Naive thymus-derived CD8-positive, alpha-beta T cell (primary cell): ENCODE measurements around the gene LRFN2. TPM values are rescaled to one million over a fixed set of nuclear protein-coding genes. Genes with fewer than 3 reads are reported as not detected.

Source experiments
- ATAC-seq, 2 donors: fragments of 150-1000 bp; cut with Tn5 transposase in 1 of 2; sonication (Bioruptor Pico), chemical (Tn5 transposase) in 1 of 2; 1 replicate in 1 of 2; 2 replicates in 1 of 2; pipeline ENCODE4 v1.10.0; 2021; ENCODE audit warnings: mild to moderate bottlenecking in 2 of 2, moderate library complexity in 2 of 2
- POLR2A ChIA-PET: fragments of 350-600 bp; sonication (Branson Sonifier 250); formaldehyde crosslinking; loops from one replicate; lab custom pipeline; 2021; ENCODE audit warnings: antibody characterized with exemption; lab: Charles Lee
- DNase-seq, 10 donors: peaks; one replicate each; pipeline versions ENCODE4 v3.0.0 to v3.0.0-alpha.2; 2020 to 2022
- H3K27ac Mint-ChIP-seq, 10 donors: one replicate each; pipeline ENCODE4 v1.8.0; 2020 to 2022; ENCODE audit warnings: mild to moderate bottlenecking in 10 of 10, mixed read lengths in 10 of 10, moderate library complexity in 4 of 10, inconsistent platforms in 1 of 10
- H3K27me3 Mint-ChIP-seq, 5 donors: one replicate each; pipeline ENCODE4 v1.8.0; 2021 to 2022; ENCODE audit warnings: mixed read lengths in 5 of 5
- H3K36me3 Mint-ChIP-seq, 3 donors: one replicate each; pipeline ENCODE4 v1.8.0; 2020 to 2022; ENCODE audit warnings: mixed read lengths in 3 of 3, mild to moderate bottlenecking in 2 of 3, inconsistent platforms in 1 of 3
- H3K4me1 Mint-ChIP-seq, 4 donors: one replicate each; pipeline ENCODE4 v1.8.0; 2021 to 2022; ENCODE audit warnings: mixed read lengths in 4 of 4
- H3K4me3 Mint-ChIP-seq, 10 donors: one replicate each; pipeline ENCODE4 v1.8.0; 2020 to 2022; ENCODE audit warnings: mild to moderate bottlenecking in 10 of 10, mixed read lengths in 10 of 10, moderate library complexity in 6 of 10, inconsistent platforms in 1 of 10
- H3K9me3 Mint-ChIP-seq, 9 donors: one replicate each; pipeline ENCODE4 v1.8.0; 2020 to 2022; ENCODE audit warnings: mixed read lengths in 9 of 9, mild to moderate bottlenecking in 3 of 9, inconsistent platforms in 1 of 9, moderate library complexity in 1 of 9
- polyA plus RNA-seq, 3 donors: library from polyadenylated mRNA; unstranded; fragments of 300-500 nt; fragmentation: Illumina TruSeq; gene quantifications; one replicate each; pipeline ENCODE4 v1.2.3, GENCODE V29; 2021
- total RNA-seq, 8 experiments: library from RNA in 2 of 8; stranded (reverse) in 2 of 8; gene quantifications; one replicate each; pipeline ENCODE4 v1.2.3 and lab custom pipeline; 2021 to 2026

LRFN2 gene
- total and polyA plus RNA-seq, 5 experiments from 2014 or later, result 0.09 to 0.25 TPM; not detected in 3

DNA sequence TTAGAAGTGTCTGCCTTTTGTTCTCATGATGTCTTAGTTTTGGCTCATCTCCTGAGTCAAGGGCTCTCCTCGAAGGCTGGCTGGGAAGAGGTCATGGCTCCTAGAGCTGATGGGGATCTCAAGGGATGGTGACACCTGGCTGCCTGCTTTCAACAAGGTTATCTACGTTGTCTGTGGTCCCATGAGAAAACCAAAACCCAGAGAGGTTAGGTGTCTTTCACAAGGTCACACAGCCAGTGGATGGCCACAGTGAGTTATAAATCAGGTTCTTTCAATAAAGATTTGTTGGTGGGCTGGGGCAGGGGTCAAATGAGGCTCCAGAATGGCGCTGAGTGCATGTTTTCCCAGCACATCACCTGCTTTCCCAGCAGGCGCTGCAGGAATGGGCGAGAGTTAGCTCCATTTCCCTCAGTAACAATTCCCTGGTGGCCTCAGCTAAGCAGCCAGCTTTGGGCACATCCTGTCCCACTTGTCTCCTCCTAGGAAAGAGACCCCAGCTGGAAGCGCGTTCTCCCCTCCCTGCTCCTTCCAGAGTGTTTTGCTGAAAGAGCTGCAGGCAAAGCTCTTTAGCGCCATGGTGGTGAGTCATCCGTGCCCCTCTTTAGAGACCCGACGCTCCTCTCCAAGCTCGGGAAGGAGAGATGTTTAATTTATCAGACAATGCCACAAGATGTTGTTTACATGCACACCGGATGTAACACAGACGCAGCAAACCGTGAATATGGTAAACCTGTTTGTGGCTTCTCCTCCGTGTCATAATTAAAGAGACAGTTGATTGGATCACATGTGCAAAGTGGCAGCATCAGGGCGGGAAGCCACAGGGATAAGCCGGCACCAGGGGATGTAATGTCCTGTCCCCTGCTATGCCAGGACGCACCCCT, 109.7 kb downstream of the LRFN2 start:
- peak in 1 of 2 donors; percentile 42 for ATAC-seq
- peaks cover 0 to 23% (median 4%) of the 10 kb centered on the region in 5 donors for H3K27me3 Mint-ChIP-seq
- H3K27ac Mint-ChIP-seq, result peak overlapping the region in 5 of 10 donors; percentile 38 to 87 (median 47)
- H3K9me3 Mint-ChIP-seq, result peaks cover 0 to 2% (median 0%) of the 10 kb centered on the region in 9 donors
- POLR2A ChIA-PET, result no interaction called here
- no peaks in the 10 kb centered on the region for H3K36me3 Mint-ChIP-seq
- peak overlapping the region in 1 of 10 donors; percentile 70 for H3K4me3 Mint-ChIP-seq
- H3K4me1 Mint-ChIP-seq, result peaks cover 0 to 14% (median 6%) of the 10 kb centered on the region in 4 donors
- peak in 5 of 10 donors; percentile 2 to 58 (median 10) for DNase-seq

DNA sequence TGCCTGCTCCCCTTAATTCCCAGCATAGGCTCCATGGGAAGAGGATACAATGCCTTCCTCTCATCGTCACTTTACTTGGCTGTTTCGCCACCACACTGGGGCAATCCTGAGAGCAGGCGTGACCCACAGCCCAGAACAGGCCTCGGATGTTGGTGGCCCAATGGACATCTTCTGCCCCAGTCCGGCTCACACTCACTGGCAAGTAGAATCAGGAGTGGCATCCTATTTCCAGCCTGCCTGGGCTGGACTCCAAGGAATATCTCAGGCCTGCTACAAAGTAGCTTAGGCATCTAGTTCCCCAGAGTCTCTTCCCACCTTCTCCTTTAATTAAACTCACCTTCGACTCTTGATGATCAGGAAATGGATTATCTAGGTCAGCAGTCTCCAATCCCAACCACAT, 110.5 kb downstream of the LRFN2 start:
- Mint-ChIP-seq H3K27me3 (peaks cover 0 to 24% (median 4%) of the 10 kb centered on the region in 5 donors), H3K9me3 (peaks cover 0 to 2% (median 0%) of the 10 kb centered on the region in 9 donors), H3K4me1 (peaks cover 0 to 14% (median 6%) of the 10 kb centered on the region in 4 donors), H3K27ac (peak overlapping the region in 2 of 10 donors; percentile 32 to 87), H3K4me3 (no peak overlapping the region), H3K36me3 (no peaks in the 10 kb centered on the region)
- DNase-seq (no peak), ATAC-seq (no peak)
- POLR2A ChIA-PET, result no interaction called here

DNA sequence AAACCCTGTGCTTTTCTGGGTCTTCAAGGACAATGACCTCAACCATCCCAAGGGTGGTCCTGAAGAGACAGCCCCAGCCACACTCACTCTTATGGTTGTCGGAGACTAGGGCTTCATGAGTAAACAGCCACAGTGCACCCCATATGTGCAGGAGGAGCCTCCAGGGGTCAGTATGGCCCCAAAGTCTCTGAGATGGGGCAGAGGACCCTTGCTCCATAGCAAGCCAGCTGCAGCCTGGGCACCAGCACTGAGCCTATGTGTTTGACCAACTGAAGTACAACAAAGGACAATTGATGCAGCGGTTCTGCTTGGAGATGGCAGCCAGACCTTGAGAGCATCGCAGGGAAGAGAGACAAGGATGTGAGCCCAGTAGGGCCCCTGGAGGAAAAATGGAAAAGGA, 112.2 kb downstream of the LRFN2 start:
- peaks cover 0 to 14% (median 6%) of the 10 kb centered on the region in 4 donors for H3K4me1 Mint-ChIP-seq

DNA sequence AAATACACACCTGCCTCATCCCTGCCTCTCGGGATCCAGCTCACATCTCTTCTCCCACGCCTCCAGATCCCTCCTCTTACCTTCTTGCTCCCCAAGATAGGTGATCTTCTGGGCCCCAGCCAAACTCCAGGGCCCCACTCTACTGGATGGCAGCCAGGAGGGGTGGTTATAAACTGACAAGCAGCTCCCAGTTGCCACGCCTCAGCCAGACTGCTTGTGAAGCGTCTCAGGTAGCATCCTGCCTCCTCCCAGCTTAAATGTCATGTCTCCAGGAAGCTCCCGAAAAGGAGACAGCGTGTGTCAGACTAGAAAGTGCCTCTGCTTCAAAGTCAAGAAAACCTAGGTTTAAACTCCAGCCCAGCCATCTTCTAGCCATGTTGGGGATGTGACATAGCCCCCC, 114.1 kb downstream of the LRFN2 start:
- H3K9me3 Mint-ChIP-seq, result peaks cover 0 to 2% (median 0%) of the 10 kb centered on the region in 9 donors
- DNase-seq, result no peak
- H3K36me3 Mint-ChIP-seq, result no peaks in the 10 kb centered on the region
- no peak overlapping the region for H3K4me3 Mint-ChIP-seq
- POLR2A ChIA-PET, result no interaction called here
- peaks cover 0 to 11% (median 3%) of the 10 kb centered on the region in 4 donors for H3K4me1 Mint-ChIP-seq
- H3K27me3 Mint-ChIP-seq, result peaks cover 0 to 19% (median 6%) of the 10 kb centered on the region in 5 donors
- no peak for ATAC-seq
- H3K27ac Mint-ChIP-seq, result peak overlapping the region in 1 of 10 donors; percentile 25

More for the DNA sequence above, 112.2 kb downstream of the LRFN2 start:
- H3K27me3 Mint-ChIP-seq, result peaks cover 0 to 24% (median 6%) of the 10 kb centered on the region in 5 donors
- H3K27ac Mint-ChIP-seq, result peak overlapping the region in 1 of 10 donors; percentile 22
- peaks cover 0 to 2% (median 0%) of the 10 kb centered on the region in 9 donors for H3K9me3 Mint-ChIP-seq
- ATAC-seq (no peak), DNase-seq (no peak)
- H3K36me3 Mint-ChIP-seq, result no peaks in the 10 kb centered on the region
- H3K4me3 Mint-ChIP-seq, result no peak overlapping the region
- POLR2A ChIA-PET, result no interaction called here

DNA sequence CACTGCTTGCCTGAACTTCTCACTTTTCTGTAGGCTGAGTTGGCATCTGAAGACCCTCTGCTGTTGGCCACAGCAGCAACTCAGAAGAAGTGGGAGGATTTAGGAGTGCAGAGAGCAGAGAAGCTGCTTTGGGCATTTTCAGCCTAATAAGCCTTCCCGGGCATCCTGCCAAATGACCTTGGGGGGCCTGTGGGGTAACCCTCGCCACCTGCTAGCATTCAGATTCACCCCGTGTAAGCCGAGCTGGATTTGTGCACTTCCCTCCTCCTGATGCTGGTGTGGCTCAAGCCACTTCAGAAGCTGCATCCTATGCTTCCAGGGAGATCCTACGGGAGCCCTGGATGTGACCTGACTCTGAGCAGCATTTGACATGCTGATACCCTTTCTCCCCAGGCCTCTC, 114.8 kb downstream of the LRFN2 start:
- peaks cover 0 to 2% (median 0%) of the 10 kb centered on the region in 9 donors for H3K9me3 Mint-ChIP-seq
- H3K4me1 Mint-ChIP-seq, result peaks cover 0 to 5% (median 0%) of the 10 kb centered on the region in 4 donors
- DNase-seq, result no peak
- POLR2A ChIA-PET, result no interaction called here
- no peak overlapping the region for H3K4me3 Mint-ChIP-seq
- H3K27me3 Mint-ChIP-seq, result peaks cover 0 to 12% (median 6%) of the 10 kb centered on the region in 5 donors
- no peak for ATAC-seq
- no peaks in the 10 kb centered on the region for H3K36me3 Mint-ChIP-seq
- no peak overlapping the region for H3K27ac Mint-ChIP-seq

DNA sequence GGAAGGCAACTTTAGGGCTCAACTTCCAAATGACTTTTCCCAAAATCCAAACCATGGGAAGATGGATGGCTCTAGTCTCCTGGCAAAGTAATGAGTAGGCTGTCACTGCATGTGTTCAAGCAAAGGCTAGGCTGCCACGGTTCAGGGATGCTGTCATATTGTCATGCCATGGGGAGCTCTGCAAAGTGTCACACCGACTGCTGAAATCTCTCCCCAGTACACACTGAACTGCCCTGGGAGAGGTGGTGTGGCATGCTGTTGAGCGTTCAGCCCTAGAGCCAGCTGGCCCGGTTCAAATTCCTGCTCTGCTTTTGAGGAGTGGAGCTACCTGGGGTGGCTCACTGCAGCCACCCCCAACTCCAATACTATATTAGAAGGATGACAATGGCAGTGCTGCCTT, 115.9 kb downstream of the LRFN2 start:
- no peaks in the 10 kb centered on the region for H3K4me1 Mint-ChIP-seq
- H3K27me3 Mint-ChIP-seq, result peaks cover 0 to 13% (median 6%) of the 10 kb centered on the region in 5 donors
- POLR2A ChIA-PET, result no interaction called here
- no peak for DNase-seq
- no peak overlapping the region for H3K4me3 Mint-ChIP-seq
- no peak overlapping the region for H3K27ac Mint-ChIP-seq
- H3K9me3 Mint-ChIP-seq, result no peaks in the 10 kb centered on the region
- no peak for ATAC-seq
- no peaks in the 10 kb centered on the region for H3K36me3 Mint-ChIP-seq

DNA sequence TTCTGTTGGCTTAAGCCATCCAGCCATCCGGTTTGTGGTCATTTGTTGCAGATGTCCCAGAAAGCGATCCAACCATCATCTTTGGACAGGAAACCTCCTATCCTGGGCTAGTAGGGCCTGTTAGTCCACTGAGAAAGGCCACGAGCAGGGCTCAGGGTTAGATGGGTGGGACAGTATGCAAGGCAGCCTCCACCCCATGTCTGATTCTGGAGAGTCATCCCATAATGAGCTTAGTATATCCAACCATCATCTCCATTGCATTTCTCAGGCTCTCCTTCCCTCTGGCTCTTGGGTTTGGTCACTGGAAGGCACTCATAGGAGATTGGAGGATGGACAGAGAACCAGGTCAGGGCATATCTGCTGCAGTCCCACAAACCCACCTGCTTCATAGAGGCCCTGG, 117.8 kb downstream of the LRFN2 start:
- Mint-ChIP-seq H3K9me3 (peaks cover 0 to 3% (median 0%) of the 10 kb centered on the region in 9 donors), H3K4me1 (no peaks in the 10 kb centered on the region), H3K27me3 (peaks cover 0 to 17% (median 6%) of the 10 kb centered on the region in 5 donors), H3K27ac (no peak overlapping the region), H3K36me3 (no peaks in the 10 kb centered on the region), H3K4me3 (no peak overlapping the region)
- POLR2A ChIA-PET, result no interaction called here
- no peak for DNase-seq
- ATAC-seq, result no peak

DNA sequence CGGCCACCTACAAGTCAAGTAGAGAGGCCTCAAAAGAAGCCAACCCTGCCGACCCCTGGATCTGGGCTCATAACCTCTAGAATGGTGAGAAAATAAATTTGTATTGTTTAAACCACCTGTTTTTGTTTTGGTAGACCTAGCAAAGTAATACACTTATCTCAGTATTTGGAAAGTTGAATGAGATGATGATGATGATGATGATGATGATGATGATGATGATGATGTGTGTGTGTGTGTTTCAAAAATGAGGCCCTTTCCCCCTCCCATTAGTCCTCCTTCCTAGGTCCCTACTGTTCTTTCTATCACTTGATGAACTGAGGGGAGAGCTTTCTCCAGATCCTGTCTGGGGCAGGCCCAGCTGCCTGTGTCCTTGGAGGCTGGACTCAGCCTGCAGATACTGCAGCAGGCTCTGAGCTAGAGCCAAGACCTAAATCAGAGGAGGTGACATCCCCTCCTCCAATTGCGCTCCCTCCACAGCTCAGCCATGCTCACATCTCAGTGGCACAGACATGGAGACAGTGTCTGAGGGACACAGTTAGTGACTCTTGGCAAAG, 120.1 kb downstream of the LRFN2 start:
- POLR2A ChIA-PET, result no interaction called here
- Mint-ChIP-seq H3K9me3 (peaks cover 0 to 3% (median 0%) of the 10 kb centered on the region in 9 donors), H3K4me1 (no peaks in the 10 kb centered on the region), H3K27ac (no peak overlapping the region), H3K36me3 (no peaks in the 10 kb centered on the region), H3K27me3 (peaks cover 0 to 11% (median 5%) of the 10 kb centered on the region in 5 donors), H3K4me3 (no peak overlapping the region)
- DNase-seq (no peak), ATAC-seq (no peak)

DNA sequence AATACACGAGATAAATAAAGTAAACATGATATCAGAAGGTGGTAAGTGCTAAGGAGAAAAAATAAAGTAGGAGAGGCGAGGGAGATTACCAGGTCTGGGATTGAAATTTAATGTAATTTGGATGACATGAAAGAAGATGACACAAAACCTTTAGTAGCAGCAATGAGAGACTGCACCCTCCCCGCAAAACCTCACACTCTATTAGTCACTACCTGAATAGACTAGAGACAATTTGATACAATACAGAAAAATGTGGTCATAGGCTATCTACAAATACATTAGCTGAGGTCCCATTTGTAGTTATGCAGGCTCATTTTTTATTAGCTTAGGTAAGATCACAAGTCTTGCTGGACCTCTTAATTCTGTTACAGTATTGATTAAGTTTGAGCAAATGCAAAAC, 125.5 kb downstream of the LRFN2 start:
- no peak for DNase-seq
- Mint-ChIP-seq H3K27me3 (peaks cover 0 to 4% (median 2%) of the 10 kb centered on the region in 5 donors), H3K27ac (no peak overlapping the region), H3K9me3 (peaks cover 0 to 3% (median 0%) of the 10 kb centered on the region in 9 donors), H3K36me3 (no peaks in the 10 kb centered on the region), H3K4me3 (no peak overlapping the region), H3K4me1 (no peaks in the 10 kb centered on the region)
- POLR2A ChIA-PET, result no interaction called here
- ATAC-seq, result no peak

DNA sequence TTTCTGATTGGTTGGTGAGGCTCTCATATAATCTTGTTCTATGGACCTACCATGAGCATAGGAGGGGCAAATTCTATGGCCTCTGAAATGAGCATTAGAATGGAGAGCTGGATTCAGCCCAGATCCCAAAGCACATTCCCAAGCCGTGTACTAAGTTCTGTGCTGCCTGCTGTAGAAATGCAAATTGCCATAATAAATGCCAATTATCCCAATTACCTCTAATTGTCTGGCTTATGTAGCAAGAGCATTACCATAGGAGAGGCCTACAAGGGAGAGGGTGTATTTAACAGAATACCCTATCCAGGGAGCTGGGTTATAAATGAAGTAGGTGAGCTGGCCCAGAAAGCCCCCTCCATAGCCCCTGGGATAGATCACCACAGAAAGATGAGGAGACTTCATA, 126.8 kb downstream of the LRFN2 start:
- POLR2A ChIA-PET, result no interaction called here
- H3K4me3 Mint-ChIP-seq, result no peak overlapping the region
- H3K36me3 Mint-ChIP-seq, result no peaks in the 10 kb centered on the region
- H3K27ac Mint-ChIP-seq, result no peak overlapping the region
- H3K9me3 Mint-ChIP-seq, result no peaks in the 10 kb centered on the region
- no peak for ATAC-seq
- DNase-seq, result no peak
- H3K27me3 Mint-ChIP-seq, result peaks cover 0 to 4% (median 3%) of the 10 kb centered on the region in 5 donors
- H3K4me1 Mint-ChIP-seq, result peaks cover 0 to 2% (median 0%) of the 10 kb centered on the region in 4 donors

DNA sequence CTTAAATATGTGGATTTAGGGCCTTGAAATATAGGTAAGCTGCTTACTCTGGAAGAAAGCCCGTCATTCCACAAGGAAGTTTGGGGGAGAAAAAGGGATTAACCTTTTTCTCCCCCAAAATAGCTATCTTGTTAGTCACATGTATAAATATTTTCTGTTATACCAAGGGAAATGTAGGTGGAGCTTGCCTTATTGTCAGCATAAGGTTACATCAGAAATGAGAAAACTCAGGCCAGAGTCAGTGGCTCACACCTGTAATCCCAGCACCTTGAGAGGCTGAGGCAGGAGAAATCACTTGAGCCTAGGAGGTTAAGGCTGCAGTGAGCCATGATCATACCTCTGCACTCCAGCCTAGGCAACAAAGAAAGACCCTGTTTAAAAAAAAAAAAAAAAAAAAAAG, 129.9 kb downstream of the LRFN2 start:
- POLR2A ChIA-PET, result no interaction called here
- DNase-seq, result no peak

DNA sequence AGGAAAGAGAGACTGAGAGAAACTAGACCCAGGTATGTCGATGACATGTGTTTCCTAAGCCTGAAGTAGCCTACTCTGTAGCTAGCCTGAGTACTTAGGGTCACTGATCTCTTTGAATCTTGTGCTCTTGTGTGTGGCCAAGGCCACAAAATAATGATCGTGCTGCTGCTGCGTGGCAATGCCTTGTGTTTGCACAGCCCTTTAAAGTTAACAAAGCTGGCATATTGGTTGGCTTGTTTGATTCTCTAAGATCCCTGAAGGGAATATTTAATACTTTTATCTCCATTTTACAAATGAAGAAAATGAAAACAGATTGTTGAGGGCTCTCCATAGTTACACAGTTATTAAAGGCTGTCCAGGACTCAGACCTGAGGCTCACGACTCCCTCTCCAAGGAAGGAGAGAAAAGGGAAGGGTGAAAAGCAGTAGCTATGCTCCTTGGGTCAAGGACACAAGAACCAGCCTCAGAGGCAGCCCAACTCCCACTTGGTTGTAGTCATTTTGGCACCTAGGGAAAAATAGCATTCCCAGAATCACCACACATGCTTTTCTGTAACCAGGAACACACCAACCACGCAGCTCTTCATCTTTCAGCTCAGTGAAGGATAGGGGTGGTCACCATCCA, 130.7 kb downstream of the LRFN2 start:
- Mint-ChIP-seq H3K4me3 (peak overlapping the region in 1 of 10 donors; percentile 26), H3K36me3 (no peaks in the 10 kb centered on the region), H3K27me3 (peaks cover 0 to 8% (median 3%) of the 10 kb centered on the region in 5 donors), H3K9me3 (no peaks in the 10 kb centered on the region), H3K27ac (peak overlapping the region in 1 of 10 donors; percentile 70), H3K4me1 (peaks cover 0 to 2% (median 0%) of the 10 kb centered on the region in 4 donors)
- POLR2A ChIA-PET, result no interaction called here
- no peak for DNase-seq
- no peak for ATAC-seq

More for the DNA sequence above, 129.9 kb downstream of the LRFN2 start:
- Mint-ChIP-seq H3K36me3 (no peaks in the 10 kb centered on the region), H3K4me1 (peaks cover 0 to 2% (median 0%) of the 10 kb centered on the region in 4 donors), H3K27me3 (peaks cover 0 to 5% (median 3%) of the 10 kb centered on the region in 5 donors), H3K9me3 (no peaks in the 10 kb centered on the region), H3K4me3 (no peak overlapping the region), H3K27ac (no peak overlapping the region)
- no peak for ATAC-seq
